Right atrium auricular region (tissue), 2 donors: ENCODE measurements around the gene ONECUT1. TPM values are rescaled to one million over a fixed set of nuclear protein-coding genes. Genes with fewer than 3 reads are reported as not detected.

Experiments used
- DNase-seq: peaks from one replicate; pipeline ENCODE4 v3.0.0-alpha.2; 2019; ENCODE audit warnings: low spot score
- H3K27ac ChIP-seq, 2 donors: fragments of 200-600 bp; sonication (generic); 1 replicate in 1 of 2; 2 replicates in 1 of 2; pipeline ENCODE4 v1.5.1; 2016 to 2019
- H3K27me3 ChIP-seq, 2 donors: fragments of 200-600 bp; sonication (generic); one replicate each; pipeline versions ENCODE4 v1.5.1 to v1.6.0; 2017 to 2019
- H3K36me3 ChIP-seq: fragments of 200-600 bp; sonication (generic); one replicate; pipeline ENCODE4 v1.5.1; 2016
- H3K4me1 ChIP-seq, 2 donors: fragments of 200-600 bp; sonication (generic); one replicate each; pipeline versions ENCODE4 v1.5.1 to v1.6.0; 2017 to 2019
- H3K4me3 ChIP-seq, 2 donors: fragments of 200-600 bp; sonication (generic); 1 replicate in 1 of 2; 2 replicates in 1 of 2; pipeline ENCODE4 v1.5.1; 2017 to 2019; ENCODE audit warnings: mild to moderate bottlenecking in 1 of 2, moderate library complexity in 1 of 2
- H3K9me3 ChIP-seq, 2 donors: fragments of 200-600 bp; sonication (generic); one replicate each; pipeline ENCODE4 v1.5.1; 2019
- total RNA-seq, 2 donors: library from RNA; depleted of rRNA; stranded (reverse); fragments of >200 nt; gene quantifications; one replicate each; pipeline ENCODE4 v1.1.0, GENCODE V29; 2016
- TF ChIP-seq, protein P1 (sequence below), 2 donors: fragments of 200-600 bp; sonication (generic); IDR thresholded peaks; one replicate each; pipeline ENCODE4 v1.5.1; 2019; ENCODE audit warnings: antibody characterized with exemption in 2 of 2

Gene ONECUT1
- total RNA-seq, 2 donors from 2014 or later = not detected

DNA sequence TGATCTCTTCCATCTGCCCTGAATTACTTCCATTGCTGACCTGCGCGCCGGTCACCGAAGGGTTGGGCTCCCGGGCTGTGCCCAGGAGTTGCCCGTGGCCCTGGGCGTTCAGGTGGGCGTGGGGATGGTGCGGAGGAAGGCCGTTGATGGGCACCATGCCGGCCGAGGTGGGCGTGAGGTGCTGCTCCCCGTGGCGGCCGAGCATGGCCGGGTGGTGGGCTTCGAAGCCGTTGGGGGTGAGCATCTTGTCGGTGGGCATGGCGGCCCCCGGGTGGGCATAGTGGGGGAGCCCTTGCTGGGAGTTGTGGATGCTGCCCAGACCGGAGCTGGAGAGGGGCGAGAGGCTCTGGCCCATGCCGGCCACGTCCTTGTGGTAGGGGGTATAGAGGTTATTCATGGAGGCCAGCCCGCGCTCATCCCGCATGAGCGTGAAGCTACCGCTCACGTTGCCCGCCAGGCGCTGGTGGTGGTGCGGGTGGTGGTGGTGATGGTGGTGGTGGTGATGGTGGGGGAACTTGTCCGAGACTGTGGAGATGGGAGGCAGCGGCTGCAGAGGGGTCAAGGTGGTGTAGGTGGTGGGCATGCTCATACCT, 1.0 kb downstream of the ONECUT1 start:
- Histone ChIP-seq H3K27me3 (peaks cover 45 to 50% of the 10 kb centered on the region in 2 donors), H3K27ac (no peak overlapping the region), H3K4me1 (peaks cover 0 to 63% of the 10 kb centered on the region in 2 donors), H3K36me3 (no peaks in the 10 kb centered on the region), H3K9me3 (no peaks in the 10 kb centered on the region), H3K4me3 (peak overlapping the region in 1 of 2 donors; percentile 54)
- DNase-seq = no peak
- TF ChIP-seq, protein P1, sequence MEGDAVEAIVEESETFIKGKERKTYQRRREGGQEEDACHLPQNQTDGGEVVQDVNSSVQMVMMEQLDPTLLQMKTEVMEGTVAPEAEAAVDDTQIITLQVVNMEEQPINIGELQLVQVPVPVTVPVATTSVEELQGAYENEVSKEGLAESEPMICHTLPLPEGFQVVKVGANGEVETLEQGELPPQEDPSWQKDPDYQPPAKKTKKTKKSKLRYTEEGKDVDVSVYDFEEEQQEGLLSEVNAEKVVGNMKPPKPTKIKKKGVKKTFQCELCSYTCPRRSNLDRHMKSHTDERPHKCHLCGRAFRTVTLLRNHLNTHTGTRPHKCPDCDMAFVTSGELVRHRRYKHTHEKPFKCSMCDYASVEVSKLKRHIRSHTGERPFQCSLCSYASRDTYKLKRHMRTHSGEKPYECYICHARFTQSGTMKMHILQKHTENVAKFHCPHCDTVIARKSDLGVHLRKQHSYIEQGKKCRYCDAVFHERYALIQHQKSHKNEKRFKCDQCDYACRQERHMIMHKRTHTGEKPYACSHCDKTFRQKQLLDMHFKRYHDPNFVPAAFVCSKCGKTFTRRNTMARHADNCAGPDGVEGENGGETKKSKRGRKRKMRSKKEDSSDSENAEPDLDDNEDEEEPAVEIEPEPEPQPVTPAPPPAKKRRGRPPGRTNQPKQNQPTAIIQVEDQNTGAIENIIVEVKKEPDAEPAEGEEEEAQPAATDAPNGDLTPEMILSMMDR (IDR thresholded peaks at IDR 0.05) = no peak

DNA sequence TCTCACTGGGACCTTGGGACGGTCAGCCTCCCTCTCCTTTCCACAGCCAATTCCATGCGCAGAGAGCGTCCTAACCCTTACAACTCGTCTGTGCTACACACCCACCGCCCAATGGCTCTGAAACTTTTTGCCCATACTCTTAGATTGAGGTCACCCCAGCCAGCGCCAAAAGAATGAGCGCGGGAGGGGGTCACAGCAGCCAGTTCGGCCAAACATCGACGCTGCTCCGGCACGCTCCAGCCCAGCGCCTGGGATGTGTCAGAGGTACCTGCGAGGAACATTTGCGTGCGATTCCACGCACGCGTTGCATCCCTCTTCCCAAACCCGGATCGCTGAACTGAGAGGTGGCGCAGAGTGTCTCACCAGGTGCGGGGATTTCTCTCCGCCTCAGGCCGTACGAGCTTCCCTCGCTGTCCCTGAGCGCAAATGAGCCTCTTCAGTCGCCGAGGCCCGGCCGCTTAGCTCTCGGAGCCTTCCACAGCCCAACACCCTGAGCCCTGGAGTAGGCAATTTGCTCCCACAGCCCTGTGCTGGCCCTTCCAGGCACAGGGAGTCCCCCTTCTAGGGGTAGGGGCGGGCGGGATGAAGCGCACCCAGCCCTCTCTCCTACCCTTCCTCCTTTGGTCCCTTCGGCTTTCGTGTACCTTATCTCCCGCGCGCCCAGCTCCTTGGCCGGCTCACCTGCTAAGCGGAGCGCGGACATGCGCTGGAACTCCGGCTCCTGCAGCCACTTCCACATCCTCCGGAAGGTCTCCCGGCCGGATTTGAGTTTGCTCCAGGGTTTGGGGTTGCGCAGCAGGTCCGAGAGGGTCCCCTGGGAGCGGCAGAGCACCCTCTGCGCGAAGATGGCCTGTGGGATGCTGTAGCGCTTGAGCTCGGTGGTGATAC, 1.8 kb downstream of the ONECUT1 start:
- DNase-seq = no peak
- Histone ChIP-seq H3K36me3 (no peaks in the 10 kb centered on the region), H3K27ac (no peak overlapping the region), H3K4me1 (peaks cover 0 to 71% of the 10 kb centered on the region in 2 donors), H3K9me3 (no peaks in the 10 kb centered on the region), H3K4me3 (no peak overlapping the region), H3K27me3 (peaks cover 47 to 57% of the 10 kb centered on the region in 2 donors)
- TF ChIP-seq, protein P1 (IDR thresholded peaks at IDR 0.05) = no peak

DNA sequence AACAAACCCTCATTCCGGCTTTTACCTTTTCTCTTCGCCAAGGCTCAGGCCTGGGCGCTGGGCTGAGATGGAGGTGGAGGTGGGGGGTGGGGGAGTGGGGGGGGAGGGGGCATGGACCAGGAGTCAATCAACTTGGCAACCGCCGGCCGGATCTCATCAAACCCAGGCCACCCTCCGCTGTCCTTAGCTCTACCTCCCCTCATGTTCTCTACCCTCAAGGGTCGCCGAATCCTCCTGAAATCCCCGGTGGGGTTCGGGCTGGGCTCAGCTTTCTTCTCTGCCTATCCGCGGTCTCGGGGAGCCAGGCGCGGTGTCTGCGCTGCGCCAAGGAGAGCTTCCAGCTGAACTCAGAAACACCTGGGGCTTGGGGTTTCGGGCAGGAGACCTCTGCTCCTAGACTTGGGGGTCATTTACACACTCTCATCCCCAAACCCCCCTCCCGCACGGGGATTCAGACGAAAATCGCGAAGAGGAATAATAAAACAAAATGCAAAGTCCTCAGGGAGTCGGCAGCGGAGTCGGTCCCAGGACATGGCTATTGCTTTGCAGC, 2.5 kb downstream of the ONECUT1 start:
- H3K27me3 ChIP-seq = peaks cover 53 to 62% of the 10 kb centered on the region in 2 donors
- peaks cover 0 to 71% of the 10 kb centered on the region in 2 donors for H3K4me1 ChIP-seq
- DNase-seq = no peak
- H3K9me3 ChIP-seq = no peaks in the 10 kb centered on the region
- H3K36me3 ChIP-seq = no peaks in the 10 kb centered on the region
- TF ChIP-seq, protein P1 (IDR thresholded peaks at IDR 0.05) = no peak
- no peak overlapping the region for H3K27ac ChIP-seq
- no peak overlapping the region for H3K4me3 ChIP-seq

DNA sequence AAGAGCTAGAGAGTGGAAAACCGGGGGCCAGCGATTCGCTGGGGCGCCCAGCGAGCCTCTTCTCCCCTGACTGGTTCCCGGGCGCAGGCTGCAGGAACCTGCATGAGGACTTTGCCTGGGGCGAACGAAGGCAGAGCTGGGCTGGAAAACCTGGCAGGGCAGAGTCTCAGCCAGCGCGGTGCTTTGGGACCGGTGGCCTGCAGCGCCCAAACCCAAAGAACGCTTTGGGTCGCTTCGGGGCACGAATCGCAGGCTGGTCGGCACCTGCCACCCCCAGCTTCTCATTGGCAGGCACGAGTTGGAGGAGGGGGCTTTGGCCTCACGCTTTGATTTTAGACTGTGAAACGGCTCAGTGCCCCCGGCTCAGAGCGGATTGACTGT, 3.0 kb downstream of the ONECUT1 start:
- no peak for DNase-seq
- TF ChIP-seq, protein P1 (IDR thresholded peaks at IDR 0.05) = no peak
- Histone ChIP-seq H3K4me1 (peaks cover 0 to 71% of the 10 kb centered on the region in 2 donors), H3K9me3 (no peaks in the 10 kb centered on the region), H3K36me3 (no peaks in the 10 kb centered on the region), H3K27me3 (peaks cover 53 to 62% of the 10 kb centered on the region in 2 donors), H3K27ac (no peak overlapping the region), H3K4me3 (no peak overlapping the region)

DNA sequence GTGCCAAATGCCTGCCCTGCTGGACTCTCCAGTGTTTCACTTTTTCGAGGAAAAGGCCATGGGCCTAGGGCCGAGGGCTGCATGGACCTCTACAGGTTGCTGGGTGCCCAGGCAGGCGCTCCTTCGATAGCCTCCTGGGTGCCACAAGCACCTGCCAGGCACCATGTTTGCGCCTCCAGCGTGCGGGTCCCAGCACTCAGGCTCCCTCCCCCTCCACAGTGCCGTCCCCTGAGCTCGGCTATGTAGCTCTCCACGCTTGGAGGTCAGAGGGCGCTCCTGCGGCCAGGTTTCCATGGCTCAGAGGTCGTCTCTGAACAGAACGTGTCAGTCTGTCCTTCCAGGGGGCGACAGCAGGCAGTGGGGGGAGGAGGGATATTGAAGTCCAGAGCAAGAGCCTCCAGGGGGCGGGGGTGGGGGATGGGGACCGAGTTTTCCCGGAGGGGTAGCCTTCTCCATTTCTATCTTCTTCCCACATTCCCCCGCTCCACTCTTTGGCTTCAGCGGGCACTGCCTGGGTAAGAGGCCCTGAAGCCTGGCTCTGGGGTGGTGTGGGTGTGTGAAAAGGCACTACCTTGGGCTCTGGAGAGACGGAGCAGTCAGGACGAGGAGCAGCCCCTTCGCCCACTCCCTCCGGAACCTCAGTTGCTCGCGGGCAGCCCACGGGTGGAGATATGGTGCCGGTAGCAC, 3.6 kb downstream of the ONECUT1 start:
- no peak for DNase-seq
- Histone ChIP-seq H3K4me3 (no peak overlapping the region), H3K4me1 (peaks cover 0 to 71% of the 10 kb centered on the region in 2 donors), H3K27ac (no peak overlapping the region), H3K9me3 (no peaks in the 10 kb centered on the region), H3K27me3 (peaks cover 53 to 62% of the 10 kb centered on the region in 2 donors), H3K36me3 (no peaks in the 10 kb centered on the region)
- TF ChIP-seq, protein P1 (IDR thresholded peaks at IDR 0.05) = no peak
